Uterus (tissue), 4 donors: ENCODE results near the gene USP34. TPM values are rescaled to one million over a fixed set of nuclear protein-coding genes. Genes with fewer than 3 reads are reported as not detected.

ENCODE experiments used
- DNase-seq, 2 donors: peaks; one replicate each; pipeline ENCODE4 v3.0.0-alpha.2; 2019 to 2020
- H3K27ac ChIP-seq, 2 donors: fragments of 200-600 bp; sonication (generic); 1 replicate in 1 of 2; 2 replicates in 1 of 2; pipeline ENCODE4 v1.5.1; 2016 to 2018
- H3K27me3 ChIP-seq, 2 donors: fragments of 200-600 bp; sonication (generic); one replicate each; pipeline ENCODE4 v1.5.1; 2018 to 2019; ENCODE audit warnings: control low read depth in 1 of 2
- H3K36me3 ChIP-seq, 2 donors: fragments of 200-600 bp; sonication (generic); one replicate each; pipeline ENCODE4 v1.5.1; 2019; ENCODE audit warnings: control low read depth in 1 of 2
- H3K4me1 ChIP-seq, 2 donors: fragments of 200-600 bp; sonication (generic); one replicate each; pipeline ENCODE4 v1.5.1; 2018 to 2019; ENCODE audit warnings: control low read depth in 1 of 2
- H3K4me3 ChIP-seq, 2 donors: fragments of 200-600 bp; sonication (generic); 1 replicate in 1 of 2; 2 replicates in 1 of 2; pipeline ENCODE4 v1.5.1; 2018 to 2019; ENCODE audit warnings: mild to moderate bottlenecking in 1 of 2
- H3K9me3 ChIP-seq, 2 donors: fragments of 200-600 bp; sonication (generic); one replicate each; pipeline ENCODE4 v1.5.1; 2019; ENCODE audit warnings: control low read depth in 1 of 2
- POLR2A ChIP-seq, 2 donors: fragments of 450-650 bp; IDR thresholded peaks; one replicate each; pipeline ENCODE4 v1.6.1; 2016; ENCODE audit warnings: antibody characterized with exemption in 2 of 2, mild to moderate bottlenecking in 1 of 2, moderate library complexity in 1 of 2
- intact Hi-C: fragments of 100-400 bp; cut with DNase I; formaldehyde crosslinking; loops from one replicate; pipeline ENCODE4 v1.15.1; 2023; ENCODE audit warnings: low total_unique reads
- total RNA-seq, 4 donors: library from RNA; depleted of rRNA in 3 of 4; stranded (reverse); fragments of >200 nt in 3 of 4; gene quantifications; one replicate each; pipeline versions ENCODE4 v1.1.0 to v1.2.4, GENCODE V29; 2014 to 2023
- TF ChIP-seq, protein P1 (sequence below), 4 experiments: fragments of 200-600 bp in 2 of 4; fragments of 450-650 bp in 2 of 4; sonication (generic) in 2 of 4; IDR thresholded peaks; one replicate each; pipeline ENCODE4 v1.5.1; 2016 to 2019; ENCODE audit warnings: antibody characterized with exemption in 4 of 4, mild to moderate bottlenecking in 2 of 4, moderate library complexity in 1 of 4
- donor health status: DM: yes; HTN: yes; CAD: no.

The USP34 gene
- total RNA-seq, 4 donors from 2014 or later, result 93.8 to 246 (median 184) TPM

- Histone ChIP-seq H3K4me1 (no peaks in the 10 kb centered on the region), H3K4me3 (no peak overlapping the region), H3K27ac (no peak overlapping the region), H3K27me3 (no peaks in the 10 kb centered on the region), H3K36me3 (no peaks in the 10 kb centered on the region), H3K9me3 (no peaks in the 10 kb centered on the region)
- intact Hi-C loops, result no loop called here
- TF ChIP-seq, protein P1, sequence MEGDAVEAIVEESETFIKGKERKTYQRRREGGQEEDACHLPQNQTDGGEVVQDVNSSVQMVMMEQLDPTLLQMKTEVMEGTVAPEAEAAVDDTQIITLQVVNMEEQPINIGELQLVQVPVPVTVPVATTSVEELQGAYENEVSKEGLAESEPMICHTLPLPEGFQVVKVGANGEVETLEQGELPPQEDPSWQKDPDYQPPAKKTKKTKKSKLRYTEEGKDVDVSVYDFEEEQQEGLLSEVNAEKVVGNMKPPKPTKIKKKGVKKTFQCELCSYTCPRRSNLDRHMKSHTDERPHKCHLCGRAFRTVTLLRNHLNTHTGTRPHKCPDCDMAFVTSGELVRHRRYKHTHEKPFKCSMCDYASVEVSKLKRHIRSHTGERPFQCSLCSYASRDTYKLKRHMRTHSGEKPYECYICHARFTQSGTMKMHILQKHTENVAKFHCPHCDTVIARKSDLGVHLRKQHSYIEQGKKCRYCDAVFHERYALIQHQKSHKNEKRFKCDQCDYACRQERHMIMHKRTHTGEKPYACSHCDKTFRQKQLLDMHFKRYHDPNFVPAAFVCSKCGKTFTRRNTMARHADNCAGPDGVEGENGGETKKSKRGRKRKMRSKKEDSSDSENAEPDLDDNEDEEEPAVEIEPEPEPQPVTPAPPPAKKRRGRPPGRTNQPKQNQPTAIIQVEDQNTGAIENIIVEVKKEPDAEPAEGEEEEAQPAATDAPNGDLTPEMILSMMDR (IDR thresholded peaks at IDR 0.05), result no peak
- TF ChIP-seq POLR2A (IDR thresholded peaks at IDR 0.05), result no peak
- DNase-seq, result no peak
These were observed 208.2 kb downstream of the USP34 start for GRCh38 chr2:61262699-61263098.

- no peak for DNase-seq
- intact Hi-C loops, result no loop called here
- TF ChIP-seq, protein P1 (IDR thresholded peaks at IDR 0.05), result no peak
- no peak for TF ChIP-seq POLR2A (IDR thresholded peaks at IDR 0.05)
- no peak overlapping the region for H3K27ac ChIP-seq
- H3K9me3 ChIP-seq, result no peaks in the 10 kb centered on the region
- H3K27me3 ChIP-seq, result no peaks in the 10 kb centered on the region
- no peaks in the 10 kb centered on the region for H3K4me1 ChIP-seq
- peaks cover 0 to 2% of the 10 kb centered on the region in 2 donors for H3K36me3 ChIP-seq
- H3K4me3 ChIP-seq, result no peak overlapping the region
These were observed 213.4 kb downstream of the USP34 start for GRCh38 chr2:61257446-61257845.

DNA sequence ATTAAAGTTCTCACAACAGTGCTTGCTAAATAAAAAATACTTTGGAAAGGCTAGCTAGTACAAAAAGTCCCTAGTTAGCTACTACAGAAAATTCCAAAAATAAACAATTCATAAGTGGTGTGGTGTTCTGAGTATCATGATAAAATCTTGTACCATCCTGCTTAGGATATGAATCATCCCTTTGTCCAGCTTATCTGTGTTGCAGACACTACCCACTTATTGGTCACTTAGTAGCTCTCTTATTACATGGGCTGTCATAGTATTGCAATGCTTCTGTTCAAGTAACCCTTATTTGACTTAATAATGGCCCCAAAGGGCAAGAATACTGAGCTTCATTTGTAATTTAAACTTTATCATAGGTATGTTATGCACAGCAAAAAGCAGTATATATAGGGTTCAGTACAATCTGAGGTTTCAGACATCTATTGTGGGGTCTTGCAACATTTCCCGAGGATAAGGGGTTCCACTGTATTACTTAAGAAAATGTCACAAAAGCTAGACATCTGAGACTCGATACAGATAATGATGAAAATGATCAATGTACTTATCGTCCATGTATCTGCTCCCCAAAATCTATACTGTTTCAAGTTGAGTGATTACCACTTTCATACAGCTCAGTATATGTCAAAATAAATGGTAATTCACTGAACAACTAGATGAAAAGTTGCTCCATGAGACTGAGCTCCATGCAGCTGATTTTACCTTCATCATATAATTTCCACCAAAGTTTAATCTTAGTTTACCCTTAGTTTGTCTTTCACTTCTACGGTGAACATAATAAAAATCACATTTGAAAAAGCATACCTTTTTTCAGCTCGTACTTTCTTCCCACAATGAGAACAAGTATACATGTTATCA, 215.1 kb downstream of the USP34 start:
- Histone ChIP-seq H3K27ac (no peak overlapping the region), H3K4me1 (no peaks in the 10 kb centered on the region), H3K9me3 (no peaks in the 10 kb centered on the region), H3K27me3 (no peaks in the 10 kb centered on the region), H3K4me3 (no peak overlapping the region), H3K36me3 (peaks cover 0 to 2% of the 10 kb centered on the region in 2 donors)
- no peak for DNase-seq
- TF ChIP-seq POLR2A (IDR thresholded peaks at IDR 0.05), result no peak
- TF ChIP-seq, protein P1 (IDR thresholded peaks at IDR 0.05), result no peak
- intact Hi-C loops, result no loop called here

DNA sequence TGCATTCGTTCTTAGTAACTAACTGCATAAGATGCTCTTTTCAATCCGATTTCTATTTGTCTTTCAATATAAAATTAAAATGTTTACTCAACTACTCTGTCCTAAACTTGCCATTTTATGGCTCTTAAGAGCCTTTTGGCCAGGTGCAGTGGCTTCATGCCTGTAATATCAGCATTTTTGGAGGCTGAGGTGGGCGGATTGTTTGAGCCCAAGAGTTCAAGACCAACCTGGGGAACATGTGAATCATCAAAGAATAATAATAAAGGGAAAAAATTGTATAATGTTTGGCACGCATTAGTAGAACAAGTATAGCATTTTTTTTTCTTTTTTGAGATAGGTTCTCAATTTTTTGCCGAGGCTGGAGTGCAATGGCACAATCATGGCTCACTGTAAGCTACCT, 216.4 kb downstream of the USP34 start:
- Histone ChIP-seq H3K4me1 (no peaks in the 10 kb centered on the region), H3K9me3 (no peaks in the 10 kb centered on the region), H3K36me3 (peaks cover 0 to 2% of the 10 kb centered on the region in 2 donors), H3K27ac (no peak overlapping the region), H3K4me3 (no peak overlapping the region), H3K27me3 (no peaks in the 10 kb centered on the region)
- TF ChIP-seq, protein P1 (IDR thresholded peaks at IDR 0.05), result no peak
- TF ChIP-seq POLR2A (IDR thresholded peaks at IDR 0.05), result no peak
- intact Hi-C loops, result no loop called here
- DNase-seq, result no peak

DNA sequence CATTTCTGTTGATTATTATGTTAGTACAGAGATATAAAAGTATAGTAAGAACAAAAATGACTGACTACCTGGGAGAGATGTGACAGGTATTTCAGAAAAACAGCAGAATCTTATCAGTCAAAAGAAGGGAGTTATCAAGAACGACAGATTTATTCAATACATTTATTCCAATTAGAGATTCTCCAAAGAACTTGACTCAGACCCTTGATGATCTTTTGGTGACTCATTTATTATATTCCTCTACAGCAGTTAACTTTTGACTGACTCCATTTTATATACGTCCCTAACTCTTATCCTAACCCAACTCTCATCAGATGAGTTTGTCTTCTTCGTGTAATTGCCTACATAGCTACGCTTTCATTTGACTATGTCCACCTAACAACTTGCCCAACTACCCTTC, 217.8 kb downstream of the USP34 start:
- no peaks in the 10 kb centered on the region for H3K27me3 ChIP-seq
- no peak overlapping the region for H3K4me3 ChIP-seq
- no peaks in the 10 kb centered on the region for H3K4me1 ChIP-seq
- H3K27ac ChIP-seq, result no peak overlapping the region
- TF ChIP-seq POLR2A (IDR thresholded peaks at IDR 0.05), result no peak
- TF ChIP-seq, protein P1 (IDR thresholded peaks at IDR 0.05), result no peak
- H3K9me3 ChIP-seq, result no peaks in the 10 kb centered on the region
- intact Hi-C loops, result no loop called here
- no peak for DNase-seq
- H3K36me3 ChIP-seq, result peaks cover 0 to 2% of the 10 kb centered on the region in 2 donors
